Hematopoietic multipotent progenitor cell treated with erythropoietin and hydrocortisone succinate and interleukin-3 and kit ligand, for 4 days (in vitro differentiated cells): ENCODE data around the gene EFHC1.
"Not testable (repeated sequence)": the region's sequence is repeated elsewhere in the genome, so short reads cannot be mapped to it uniquely, and the experiment has no call there.

Experiments used
- DNase-seq: peaks from one replicate; pipeline ENCODE4 v3.0.0-alpha.2; 2015

EFHC1 gene

GRCh38 chr6:52454556-52454955 is 34.4 kb downstream of the EFHC1 start:
- no peak for DNase-seq

- no peak for DNase-seq
Observed at GRCh38 chr6:52457096-52457495, 37.0 kb downstream of the EFHC1 start.

- not testable (repeated sequence) for DNase-seq
Observed at GRCh38 chr6:52461194-52461593, 41.1 kb downstream of the EFHC1 start.

GRCh38 chr6:52474173-52474572 is 54.0 kb downstream of the EFHC1 start:
- no peak for DNase-seq

- DNase-seq: no peak
Observed at GRCh38 chr6:52475307-52475706, 55.2 kb downstream of the EFHC1 start.

- peak; percentile 71 for DNase-seq
Observed at GRCh38 chr6:52482903-52483670, 62.9 kb downstream of the EFHC1 start.

GRCh38 chr6:52483671-52484003 is 63.5 kb downstream of the EFHC1 start:
- no peak for DNase-seq

GRCh38 chr6:52489881-52490280 is 69.7 kb downstream of the EFHC1 start:
- DNase-seq: peak; percentile 36

- DNase-seq: no peak
Observed at GRCh38 chr6:52491203-52492069, 71.3 kb downstream of the EFHC1 start.

- peak; percentile 20 for DNase-seq
Observed at GRCh38 chr6:52493669-52494068, 73.5 kb downstream of the EFHC1 start.

- no peak for DNase-seq
Observed at GRCh38 chr6:52494298-52495072, 74.3 kb downstream of the EFHC1 start.

GRCh38 chr6:52495922-52496321 is 75.8 kb downstream of the EFHC1 start:
- no peak for DNase-seq

GRCh38 chr6:52496631-52497030 is 76.5 kb downstream of the EFHC1 start:
- no peak for DNase-seq

- no peak for DNase-seq
Observed at GRCh38 chr6:52497652-52498408, 77.7 kb downstream of the EFHC1 start.

- DNase-seq: no peak
Observed at GRCh38 chr6:52498538-52499017, 78.4 kb downstream of the EFHC1 start.

- no peak for DNase-seq
Observed at GRCh38 chr6:52499026-52499425, 78.9 kb downstream of the EFHC1 start.

GRCh38 chr6:52499681-52500236 is 79.6 kb downstream of the EFHC1 start:
- DNase-seq: no peak

GRCh38 chr6:52500238-52501129 is 80.3 kb downstream of the EFHC1 start:
- DNase-seq: no peak

GRCh38 chr6:52502306-52503029 is 82.3 kb downstream of the EFHC1 start:
- no peak for DNase-seq

- DNase-seq: peak; percentile 22
Observed at GRCh38 chr6:52503323-52503747, 83.2 kb downstream of the EFHC1 start.
